ENCODE data around the gene ZNF444. TPM values are rescaled to one million over a fixed set of nuclear protein-coding genes. Genes with fewer than 3 reads are reported as not detected.

Gene ZNF444
- total RNA-seq, 4 donors from 2014 or later, result 5.3 to 38.9 (median 21.0) TPM

DNA sequence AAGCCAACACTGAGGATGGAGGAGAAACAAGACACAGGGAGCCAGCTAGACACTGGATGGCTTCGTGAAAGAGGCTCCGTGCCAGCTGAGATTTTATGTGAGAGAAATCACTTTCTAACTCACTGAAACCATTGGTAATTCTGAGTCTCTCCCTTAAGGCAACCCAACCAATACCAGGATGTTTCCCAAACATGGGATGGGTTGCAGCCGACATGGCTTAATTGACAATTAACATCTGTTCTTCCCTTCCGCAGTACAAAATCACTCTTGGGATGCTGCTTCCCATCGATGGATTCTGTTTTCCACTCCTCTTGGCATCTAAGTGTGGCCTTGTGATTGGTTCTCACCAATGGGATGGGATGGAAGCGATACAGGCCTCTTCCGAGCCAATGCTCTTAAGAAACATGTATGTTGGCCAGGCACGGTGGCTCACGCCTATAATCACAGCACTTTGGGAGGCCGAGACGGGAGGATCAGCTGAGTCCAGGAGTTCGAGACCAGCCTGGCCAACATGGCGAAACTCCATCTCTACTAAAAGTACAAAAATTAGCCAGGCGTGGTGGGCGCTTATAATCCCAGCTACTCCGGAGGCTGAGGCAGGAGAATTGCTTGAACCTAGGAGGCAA is 17.7 kb upstream of the ZNF444 start:
- Histone ChIP-seq H3K27ac (no peak overlapping the region), H3K9me3 (no peaks in the 10 kb centered on the region), H3K4me3 (no peak overlapping the region), H3K4me1 (peaks cover 12 to 20% of the 10 kb centered on the region in 2 donors), H3K27me3 (no peaks in the 10 kb centered on the region), H3K36me3 (no peaks in the 10 kb centered on the region)
- intact Hi-C loops (cut with DNase I; ENCODE audit: low total_unique reads), result no loop called here
- TF ChIP-seq CTCF (IDR thresholded peaks at IDR 0.05), result no peak
- TF ChIP-seq POLR2A (IDR thresholded peaks at IDR 0.05), result no peak
- DNase-seq, result no peak

DNA sequence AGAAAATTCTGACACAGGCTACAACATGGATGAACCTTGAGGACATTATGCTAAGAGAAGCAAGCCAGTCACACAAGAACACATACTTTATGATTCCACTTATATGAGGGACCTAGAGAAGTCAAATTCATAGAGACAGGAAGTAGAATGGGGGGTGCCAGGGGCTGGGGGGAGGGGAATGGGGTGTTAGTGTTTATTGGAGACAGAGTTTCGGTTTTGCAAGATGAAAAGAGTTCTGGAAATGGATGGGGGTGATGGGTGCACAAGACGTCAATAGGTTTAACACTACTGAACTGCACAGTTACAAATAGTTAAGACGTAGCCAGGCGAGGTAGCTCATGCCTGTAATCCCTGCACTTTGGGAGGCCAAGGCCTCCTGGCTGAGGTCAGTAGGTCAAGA is 16.5 kb upstream of the ZNF444 start:
- no peaks in the 10 kb centered on the region for H3K9me3 ChIP-seq
- TF ChIP-seq CTCF (IDR thresholded peaks at IDR 0.05) (no peak), POLR2A (IDR thresholded peaks at IDR 0.05) (no peak)
- intact Hi-C loops (cut with DNase I; ENCODE audit: low total_unique reads), result no loop called here
- no peak for DNase-seq
- H3K4me3 ChIP-seq, result no peak overlapping the region
- peaks cover 4 to 8% of the 10 kb centered on the region in 2 donors for H3K4me1 ChIP-seq
- H3K36me3 ChIP-seq, result no peaks in the 10 kb centered on the region
- H3K27ac ChIP-seq, result no peak overlapping the region
- no peaks in the 10 kb centered on the region for H3K27me3 ChIP-seq

- H3K9me3 ChIP-seq, result no peaks in the 10 kb centered on the region
- H3K4me3 ChIP-seq, result no peak overlapping the region
- no peak overlapping the region for H3K27ac ChIP-seq
- DNase-seq, result no peak
- H3K27me3 ChIP-seq, result no peaks in the 10 kb centered on the region
- no peaks in the 10 kb centered on the region for H3K4me1 ChIP-seq
- no peak for TF ChIP-seq POLR2A (IDR thresholded peaks at IDR 0.05)
- no peak for TF ChIP-seq CTCF (IDR thresholded peaks at IDR 0.05)
- no peaks in the 10 kb centered on the region for H3K36me3 ChIP-seq
- intact Hi-C loops (cut with DNase I; ENCODE audit: low total_unique reads), result no loop called here
These were observed 15.1 kb upstream of the ZNF444 start for GRCh38 chr19:56125806-56126590.

DNA sequence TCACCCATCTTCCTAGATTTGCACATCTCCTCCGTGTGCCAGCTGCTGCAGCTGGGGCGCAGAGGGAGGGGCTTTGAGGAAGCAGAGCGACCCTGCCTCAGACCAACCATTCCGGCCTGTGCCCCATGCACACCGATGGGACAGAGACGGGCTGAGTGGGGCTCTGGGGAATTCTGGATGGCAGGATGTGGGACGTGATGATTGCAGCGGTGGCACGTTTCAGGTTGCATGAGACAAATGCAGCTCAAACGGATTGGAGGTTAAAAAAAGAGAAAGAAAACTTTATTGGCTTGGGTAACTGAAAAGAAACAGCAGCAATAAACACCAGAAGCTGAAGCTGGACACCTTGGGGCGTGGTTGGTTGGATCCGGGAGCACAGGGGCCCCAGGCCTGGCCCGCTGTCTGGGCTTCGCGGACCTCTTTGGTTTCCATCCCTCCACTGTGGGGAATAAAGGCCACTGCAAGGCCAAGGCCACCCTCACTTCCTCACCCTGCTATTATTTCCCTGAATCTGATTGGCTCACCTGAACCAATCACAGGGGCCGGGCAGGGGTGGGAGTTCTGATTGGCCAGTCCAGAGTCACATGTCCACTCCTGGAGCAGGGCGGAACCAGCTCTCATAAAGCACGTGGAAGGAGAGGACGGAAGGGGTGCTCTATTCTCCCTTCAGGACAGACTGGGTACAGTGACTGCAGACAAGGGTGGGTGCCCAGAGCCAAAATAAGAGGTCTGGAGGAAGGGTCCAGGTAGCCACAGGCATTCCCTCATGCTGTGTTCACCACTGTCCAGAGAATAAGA is 13.9 kb upstream of the ZNF444 start:
- intact Hi-C loops (cut with DNase I; ENCODE audit: low total_unique reads), result no loop called here
- H3K27me3 ChIP-seq, result no peaks in the 10 kb centered on the region
- TF ChIP-seq POLR2A (IDR thresholded peaks at IDR 0.05) (no peak), CTCF (IDR thresholded peaks at IDR 0.05) (no peak)
- no peaks in the 10 kb centered on the region for H3K4me1 ChIP-seq
- no peak overlapping the region for H3K27ac ChIP-seq
- H3K9me3 ChIP-seq, result no peaks in the 10 kb centered on the region
- no peak for DNase-seq
- no peak overlapping the region for H3K4me3 ChIP-seq
- H3K36me3 ChIP-seq, result no peaks in the 10 kb centered on the region

GRCh38 chr19:56130006-56130405 is 11.1 kb upstream of the ZNF444 start:
- H3K4me1 ChIP-seq, result no peaks in the 10 kb centered on the region
- intact Hi-C loops (cut with DNase I; ENCODE audit: low total_unique reads), result no loop called here
- TF ChIP-seq POLR2A (IDR thresholded peaks at IDR 0.05) (no peak), CTCF (IDR thresholded peaks at IDR 0.05) (no peak)

More at GRCh38 chr19:56130006-56130405, 11.1 kb upstream of the ZNF444 start:
- no peak overlapping the region for H3K4me3 ChIP-seq
- no peaks in the 10 kb centered on the region for H3K27me3 ChIP-seq
- H3K27ac ChIP-seq, result no peak overlapping the region
- no peaks in the 10 kb centered on the region for H3K9me3 ChIP-seq
- no peak for DNase-seq
- H3K36me3 ChIP-seq, result no peaks in the 10 kb centered on the region
